ENCODE data around the gene REL. TPM values are rescaled to one million over a fixed set of nuclear protein-coding genes. Genes with fewer than 3 reads are reported as not detected.
"Not testable (repeated sequence)": the region's sequence is repeated elsewhere in the genome, so short reads cannot be mapped to it uniquely, and the experiment has no call there.

The REL gene
- total RNA-seq, 1 donor: 211 TPM

DNA sequence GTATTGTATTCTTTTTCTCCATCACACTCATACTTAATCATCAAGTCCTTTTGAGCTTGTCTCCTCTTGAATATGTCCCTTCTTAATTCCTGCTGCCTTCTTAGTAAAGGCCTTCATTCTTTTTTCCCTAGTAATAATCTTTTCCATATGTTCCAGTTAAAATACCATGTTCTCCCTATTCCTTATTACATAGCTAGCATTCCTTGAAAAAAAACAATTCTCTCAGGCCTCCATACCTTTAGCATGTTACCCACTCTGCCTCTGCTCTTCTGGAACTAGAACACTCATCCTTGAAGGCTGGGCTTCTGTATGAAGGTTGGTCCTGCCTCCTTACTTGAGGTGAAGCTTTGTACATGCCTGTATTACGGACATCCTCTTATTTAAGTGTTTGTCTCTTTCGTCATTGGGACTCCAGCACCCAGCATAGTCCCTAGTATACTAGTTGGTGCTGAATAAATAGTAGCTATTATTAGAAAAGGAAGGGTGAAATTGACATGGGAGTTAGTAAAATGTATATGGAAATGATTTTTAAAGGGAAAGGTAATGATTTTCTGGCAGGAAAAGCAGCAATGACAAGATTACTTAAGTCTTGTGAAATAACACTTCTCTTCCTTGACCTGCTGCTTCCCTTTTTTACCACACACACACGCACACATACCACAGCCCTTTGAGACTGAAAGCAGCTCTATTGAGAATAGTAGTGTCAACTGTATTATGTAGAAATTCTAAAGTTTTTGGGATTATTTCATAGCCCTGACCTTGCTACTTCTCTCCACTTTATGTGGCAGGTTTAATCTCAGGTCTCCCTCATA, 45.6 kb downstream of the REL start:
- no peak overlapping the region for H3K4me3 ChIP-seq (ENCODE audit: low read length)

GRCh38 chr2:60932061-60932460, 50.7 kb downstream of the REL start:
- H3K27me3 ChIP-seq (ENCODE audit: insufficient read depth, low read length); H3K4me3 ChIP-seq (ENCODE audit: low read length); H3K9me3 ChIP-seq (ENCODE audit: low read depth, low read length): not testable (repeated sequence)
- H3K4me1 ChIP-seq (ENCODE audit: insufficient read depth, low read length): peaks cover 23% of the 10 kb centered on the region

More for the DNA sequence above, 45.6 kb downstream of the REL start:
- Histone ChIP-seq H3K9me3 (ENCODE audit: low read depth, low read length) (no peaks in the 10 kb centered on the region), H3K4me1 (ENCODE audit: insufficient read depth, low read length) (peaks cover 30% of the 10 kb centered on the region), H3K27me3 (ENCODE audit: insufficient read depth, low read length) (no peaks in the 10 kb centered on the region)

DNA sequence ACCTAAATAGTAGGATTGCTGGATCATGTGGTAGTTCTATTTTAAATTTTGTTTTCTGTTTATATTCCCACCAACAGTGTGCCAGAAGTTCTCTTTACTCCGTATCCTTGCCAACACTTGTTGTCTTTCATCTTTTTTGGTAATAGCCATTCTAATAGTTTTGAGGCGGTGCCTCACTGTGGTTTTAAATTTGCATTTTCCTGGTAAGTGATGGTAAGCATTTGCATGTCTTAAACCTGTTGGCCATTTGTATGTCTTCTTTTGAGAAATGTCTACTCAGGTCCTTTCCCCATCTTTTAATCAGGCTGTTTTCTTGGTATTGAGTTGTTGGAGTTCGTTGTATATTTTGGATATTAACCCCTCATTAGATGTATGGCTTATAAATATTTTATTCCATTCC, 51.6 kb downstream of the REL start:
- H3K9me3 ChIP-seq (ENCODE audit: low read depth, low read length): no peaks in the 10 kb centered on the region
- no peak overlapping the region for H3K4me3 ChIP-seq (ENCODE audit: low read length)
- H3K27me3 ChIP-seq (ENCODE audit: insufficient read depth, low read length): no peaks in the 10 kb centered on the region

GRCh38 chr2:60934165-60934722, 52.9 kb downstream of the REL start:
- Histone ChIP-seq H3K9me3 (ENCODE audit: low read depth, low read length) (no peaks in the 10 kb centered on the region), H3K27me3 (ENCODE audit: insufficient read depth, low read length) (no peaks in the 10 kb centered on the region), H3K4me1 (ENCODE audit: insufficient read depth, low read length) (peaks cover 27% of the 10 kb centered on the region), H3K4me3 (ENCODE audit: low read length) (no peak overlapping the region)

More for the DNA sequence above, 51.6 kb downstream of the REL start:
- peaks cover 24% of the 10 kb centered on the region for H3K4me1 ChIP-seq (ENCODE audit: insufficient read depth, low read length)

GRCh38 chr2:60936757-60937156, 55.4 kb downstream of the REL start:
- no peaks in the 10 kb centered on the region for H3K27me3 ChIP-seq (ENCODE audit: insufficient read depth, low read length)
- H3K4me3 ChIP-seq (ENCODE audit: low read length): no peak overlapping the region
- peaks cover 27% of the 10 kb centered on the region for H3K4me1 ChIP-seq (ENCODE audit: insufficient read depth, low read length)
- H3K9me3 ChIP-seq (ENCODE audit: low read depth, low read length): no peaks in the 10 kb centered on the region

GRCh38 chr2:60938301-60938700, 56.9 kb downstream of the REL start:
- peaks cover 27% of the 10 kb centered on the region for H3K4me1 ChIP-seq (ENCODE audit: insufficient read depth, low read length)
- H3K9me3 ChIP-seq (ENCODE audit: low read depth, low read length): no peaks in the 10 kb centered on the region
- H3K27me3 ChIP-seq (ENCODE audit: insufficient read depth, low read length): no peaks in the 10 kb centered on the region
- H3K4me3 ChIP-seq (ENCODE audit: low read length): no peak overlapping the region

DNA sequence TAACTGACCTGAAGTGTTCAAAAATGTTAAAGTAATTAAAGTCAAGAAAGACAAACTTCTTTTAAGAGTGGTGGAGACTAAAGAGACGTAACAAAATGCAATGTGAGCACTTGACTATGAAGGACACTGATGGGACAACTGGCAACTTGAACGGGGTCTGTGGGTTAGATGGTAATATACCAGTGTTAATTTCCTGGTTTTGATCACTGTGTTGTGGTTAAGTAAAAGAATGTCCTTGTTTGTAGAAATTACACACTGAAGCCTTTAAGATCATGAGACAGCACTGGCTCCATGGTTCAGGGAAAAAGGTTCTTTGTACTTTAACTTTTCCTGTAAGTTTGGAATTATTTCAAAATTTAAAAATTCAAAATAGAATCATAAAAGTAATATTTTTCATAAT, 58.2 kb downstream of the REL start:
- peaks cover 25% of the 10 kb centered on the region for H3K4me1 ChIP-seq (ENCODE audit: insufficient read depth, low read length)

DNA sequence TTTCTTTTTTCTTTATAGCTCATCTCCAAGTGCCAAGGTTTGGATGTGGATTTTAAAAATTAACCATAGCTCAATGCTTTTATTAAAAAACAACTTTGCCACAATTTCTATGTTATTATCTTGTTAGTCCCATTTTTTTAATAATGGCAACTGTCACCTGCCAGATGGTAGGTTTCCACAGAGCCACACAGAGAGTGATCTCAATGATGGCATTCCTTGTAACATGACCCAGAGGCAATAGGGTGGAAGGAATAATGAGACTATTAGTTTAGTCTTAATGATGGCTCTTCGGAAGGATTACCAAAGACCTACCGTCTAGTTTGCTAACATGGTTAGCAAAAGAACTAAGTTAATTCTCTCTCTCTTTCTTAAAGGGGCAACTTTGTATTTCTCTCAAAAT, 64.0 kb downstream of the REL start:
- no peaks in the 10 kb centered on the region for H3K27me3 ChIP-seq (ENCODE audit: insufficient read depth, low read length)
- H3K4me3 ChIP-seq (ENCODE audit: low read length): no peak overlapping the region
- H3K4me1 ChIP-seq (ENCODE audit: insufficient read depth, low read length): no peaks in the 10 kb centered on the region
- H3K9me3 ChIP-seq (ENCODE audit: low read depth, low read length): no peaks in the 10 kb centered on the region

More for the DNA sequence above, 58.2 kb downstream of the REL start:
- Histone ChIP-seq H3K4me3 (ENCODE audit: low read length) (no peak overlapping the region), H3K27me3 (ENCODE audit: insufficient read depth, low read length) (no peaks in the 10 kb centered on the region), H3K9me3 (ENCODE audit: low read depth, low read length) (no peaks in the 10 kb centered on the region)

DNA sequence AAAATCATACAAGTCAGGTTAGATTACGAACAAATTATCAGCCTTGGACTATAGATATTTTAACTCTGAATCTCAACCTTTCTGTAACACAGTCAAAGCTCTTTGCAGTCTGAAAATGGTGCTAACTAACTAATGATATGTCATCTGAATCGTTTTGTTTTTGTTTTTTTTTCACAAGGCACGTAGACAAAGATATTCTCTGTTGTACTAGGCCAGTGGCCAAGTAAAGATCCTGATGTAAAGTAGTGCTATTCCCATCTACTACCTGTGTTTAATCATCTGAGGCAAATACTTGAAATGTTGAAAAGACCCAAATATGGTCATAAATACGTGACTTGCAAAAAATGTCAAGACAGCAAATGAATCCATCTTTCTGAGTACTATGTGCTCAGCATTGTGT, 65.7 kb downstream of the REL start:
- no peaks in the 10 kb centered on the region for H3K27me3 ChIP-seq (ENCODE audit: insufficient read depth, low read length)
- H3K4me1 ChIP-seq (ENCODE audit: insufficient read depth, low read length): no peaks in the 10 kb centered on the region
- H3K9me3 ChIP-seq (ENCODE audit: low read depth, low read length): no peaks in the 10 kb centered on the region
- H3K4me3 ChIP-seq (ENCODE audit: low read length): no peak overlapping the region

GRCh38 chr2:60948161-60948560, 66.8 kb downstream of the REL start:
- Histone ChIP-seq H3K4me1 (ENCODE audit: insufficient read depth, low read length) (no peaks in the 10 kb centered on the region), H3K9me3 (ENCODE audit: low read depth, low read length) (no peaks in the 10 kb centered on the region), H3K4me3 (ENCODE audit: low read length) (no peak overlapping the region), H3K27me3 (ENCODE audit: insufficient read depth, low read length) (no peaks in the 10 kb centered on the region)

- Histone ChIP-seq H3K4me1 (ENCODE audit: insufficient read depth, low read length) (peaks cover 2% of the 10 kb centered on the region), H3K4me3 (ENCODE audit: low read length) (no peak overlapping the region), H3K9me3 (ENCODE audit: low read depth, low read length) (no peaks in the 10 kb centered on the region), H3K27me3 (ENCODE audit: insufficient read depth, low read length) (no peaks in the 10 kb centered on the region)
Measured at GRCh38 chr2:60948926-60949579, 67.7 kb downstream of the REL start.

GRCh38 chr2:60954139-60954538, 72.8 kb downstream of the REL start:
- H3K4me3 ChIP-seq (ENCODE audit: low read length): no peak overlapping the region
- H3K4me1 ChIP-seq (ENCODE audit: insufficient read depth, low read length): peaks cover 6% of the 10 kb centered on the region
- no peaks in the 10 kb centered on the region for H3K9me3 ChIP-seq (ENCODE audit: low read depth, low read length)

GRCh38 chr2:60957224-60957623, 75.8 kb downstream of the REL start:
- Histone ChIP-seq H3K4me1 (ENCODE audit: insufficient read depth, low read length) (peaks cover 12% of the 10 kb centered on the region), H3K27me3 (ENCODE audit: insufficient read depth, low read length) (no peaks in the 10 kb centered on the region), H3K9me3 (ENCODE audit: low read depth, low read length) (no peaks in the 10 kb centered on the region), H3K4me3 (ENCODE audit: low read length) (no peak overlapping the region)

More at GRCh38 chr2:60954139-60954538, 72.8 kb downstream of the REL start:
- no peaks in the 10 kb centered on the region for H3K27me3 ChIP-seq (ENCODE audit: insufficient read depth, low read length)

DNA sequence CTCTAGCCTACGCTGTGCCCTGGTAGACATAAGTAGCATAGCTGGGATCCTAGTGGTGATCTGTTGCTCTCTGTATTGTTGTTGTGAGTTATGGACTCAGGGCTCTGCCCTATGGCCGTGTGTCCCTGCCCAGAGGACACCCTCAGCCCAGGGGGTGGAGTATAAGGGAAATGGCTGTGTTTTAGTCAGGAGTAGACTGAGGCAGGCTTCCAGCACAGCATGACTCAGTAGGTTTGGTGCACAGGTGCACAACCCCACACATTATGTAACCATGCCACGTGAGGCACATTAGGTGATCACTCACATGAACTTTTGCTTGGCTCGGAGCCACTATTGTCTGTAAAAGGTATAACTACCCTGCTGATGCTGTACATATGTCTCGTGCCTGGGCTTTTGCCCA, 76.3 kb downstream of the REL start:
- Histone ChIP-seq H3K4me1 (ENCODE audit: insufficient read depth, low read length) (peaks cover 12% of the 10 kb centered on the region), H3K27me3 (ENCODE audit: insufficient read depth, low read length) (no peaks in the 10 kb centered on the region), H3K4me3 (ENCODE audit: low read length) (no peak overlapping the region), H3K9me3 (ENCODE audit: low read depth, low read length) (no peaks in the 10 kb centered on the region)

GRCh38 chr2:60958361-60958760, 77.0 kb downstream of the REL start:
- peaks cover 12% of the 10 kb centered on the region for H3K4me1 ChIP-seq (ENCODE audit: insufficient read depth, low read length)

More at GRCh38 chr2:60958361-60958760, 77.0 kb downstream of the REL start:
- Histone ChIP-seq H3K4me3 (ENCODE audit: low read length) (no peak overlapping the region), H3K27me3 (ENCODE audit: insufficient read depth, low read length) (no peaks in the 10 kb centered on the region), H3K9me3 (ENCODE audit: low read depth, low read length) (no peaks in the 10 kb centered on the region)
